RCC 7860 (cell line): ENCODE results near the gene LBHD1.
"Not testable (repeated sequence)": the region's sequence is repeated elsewhere in the genome, so short reads cannot be mapped to it uniquely, and the experiment has no call there.

Source experiments
- DNase-seq: peaks from one replicate; pipeline ENCODE4 v3.0.0-alpha.2; 2015; ENCODE audit warnings: low spot score
- FAIRE-seq: peaks from 2 replicates; lab custom pipeline; 2012; peaks lifted over from hg19 to GRCh38; lab: Jason Lieb, UNC

The LBHD1 gene

GRCh38 chr11:62694455-62695167 is 22.5 kb upstream of the LBHD1 start:
- FAIRE-seq (no peak), DNase-seq (peak; percentile 29)

- FAIRE-seq, DNase-seq: not testable (repeated sequence)
Observed at GRCh38 chr11:62693624-62694023, 21.6 kb upstream of the LBHD1 start.

DNA sequence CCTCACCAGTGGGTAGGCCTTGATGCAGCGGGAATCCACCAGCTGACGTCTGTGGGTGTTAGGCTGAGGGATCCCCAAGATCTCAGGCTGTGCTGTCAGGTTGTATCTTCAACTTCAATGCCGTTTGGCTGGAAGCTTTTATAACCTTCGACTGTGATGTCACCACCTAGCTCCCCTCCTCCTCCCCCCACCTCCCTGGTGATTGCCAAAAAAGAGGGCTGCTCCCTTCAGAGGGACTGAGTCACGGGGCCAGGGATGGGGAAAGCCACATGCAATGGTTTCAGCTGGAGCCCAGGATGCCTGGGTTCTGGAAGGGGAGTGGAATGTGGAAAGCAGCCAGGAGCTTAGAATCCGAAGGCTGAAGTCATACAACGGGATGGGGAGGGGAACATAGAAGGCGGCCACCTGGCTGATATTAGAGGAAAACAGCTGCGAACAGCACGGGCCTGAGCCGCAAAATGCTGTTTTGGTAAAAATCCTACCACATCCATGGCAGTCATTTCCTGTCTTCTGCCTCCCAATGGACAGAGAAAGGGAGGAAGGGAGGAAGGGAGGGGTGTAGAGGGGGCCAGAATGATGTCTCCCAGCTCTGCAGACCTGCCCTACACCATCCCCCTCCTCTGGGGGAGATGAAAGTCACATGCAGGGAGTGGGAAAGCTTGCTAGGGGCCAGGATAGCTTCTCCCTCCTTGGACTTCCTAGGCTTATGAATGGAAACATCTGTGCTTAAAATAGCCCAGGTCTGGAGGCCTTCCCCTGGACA is 17.5 kb upstream of the LBHD1 start, which contains the start of gene LRRN4CL:
LRRN4CL (minus strand) TSS at position 110 of the 763 bp plus-strand sequence. CDS start 1,022 bp downstream, outside the sequence.
- DNase-seq (no peak), FAIRE-seq (no peak)

GRCh38 chr11:62688491-62688890 is 16.4 kb upstream of the LBHD1 start:
- DNase-seq (no peak), FAIRE-seq (no peak)

- FAIRE-seq: no peak
- DNase-seq: no peak
Observed at GRCh38 chr11:62687508-62688396, 15.7 kb upstream of the LBHD1 start.

DNA sequence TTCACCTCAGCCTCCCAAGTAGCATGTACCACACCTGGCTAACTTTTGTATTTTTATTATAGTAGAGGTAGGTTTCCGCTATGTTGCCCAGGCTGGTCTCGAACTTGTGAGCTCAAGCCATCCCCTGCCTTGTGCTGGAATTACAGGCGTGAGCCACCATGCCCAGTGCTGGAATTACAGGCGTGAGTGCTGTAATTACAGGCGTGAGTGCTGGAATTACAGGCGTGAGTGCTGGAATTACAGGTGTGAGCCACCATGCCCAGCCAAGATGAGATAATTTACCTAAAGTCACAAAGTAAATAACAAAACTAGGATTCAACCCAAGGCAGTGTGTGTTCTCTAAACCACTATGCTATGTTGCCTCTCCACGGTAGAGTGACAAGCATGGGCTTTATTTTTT is 10.5 kb upstream of the LBHD1 start:
- no peak for FAIRE-seq

DNA sequence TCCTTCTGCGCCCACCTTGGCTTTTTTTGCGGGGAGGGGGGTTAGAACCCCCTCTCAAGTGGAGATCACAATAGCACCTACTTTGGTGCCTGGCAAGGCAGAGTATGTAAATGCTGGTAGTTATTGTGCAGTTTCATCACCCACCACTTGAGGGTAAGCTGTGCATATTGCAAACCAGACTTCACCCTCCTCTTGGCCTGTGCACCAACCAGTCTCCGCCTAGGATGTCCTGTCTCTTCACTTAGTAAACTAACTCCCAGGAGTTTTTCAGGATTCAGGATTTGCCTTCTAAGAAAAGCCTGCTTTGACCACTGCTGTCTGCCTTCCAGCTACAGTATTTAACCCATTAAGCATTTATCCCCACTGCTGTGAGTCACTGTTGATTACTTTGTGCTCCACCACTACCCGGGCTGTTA is 8.8 kb upstream of the LBHD1 start:
- DNase-seq: peak; percentile 41
- FAIRE-seq: no peak

More for the DNA sequence above, 10.5 kb upstream of the LBHD1 start:
- DNase-seq: no peak

DNA sequence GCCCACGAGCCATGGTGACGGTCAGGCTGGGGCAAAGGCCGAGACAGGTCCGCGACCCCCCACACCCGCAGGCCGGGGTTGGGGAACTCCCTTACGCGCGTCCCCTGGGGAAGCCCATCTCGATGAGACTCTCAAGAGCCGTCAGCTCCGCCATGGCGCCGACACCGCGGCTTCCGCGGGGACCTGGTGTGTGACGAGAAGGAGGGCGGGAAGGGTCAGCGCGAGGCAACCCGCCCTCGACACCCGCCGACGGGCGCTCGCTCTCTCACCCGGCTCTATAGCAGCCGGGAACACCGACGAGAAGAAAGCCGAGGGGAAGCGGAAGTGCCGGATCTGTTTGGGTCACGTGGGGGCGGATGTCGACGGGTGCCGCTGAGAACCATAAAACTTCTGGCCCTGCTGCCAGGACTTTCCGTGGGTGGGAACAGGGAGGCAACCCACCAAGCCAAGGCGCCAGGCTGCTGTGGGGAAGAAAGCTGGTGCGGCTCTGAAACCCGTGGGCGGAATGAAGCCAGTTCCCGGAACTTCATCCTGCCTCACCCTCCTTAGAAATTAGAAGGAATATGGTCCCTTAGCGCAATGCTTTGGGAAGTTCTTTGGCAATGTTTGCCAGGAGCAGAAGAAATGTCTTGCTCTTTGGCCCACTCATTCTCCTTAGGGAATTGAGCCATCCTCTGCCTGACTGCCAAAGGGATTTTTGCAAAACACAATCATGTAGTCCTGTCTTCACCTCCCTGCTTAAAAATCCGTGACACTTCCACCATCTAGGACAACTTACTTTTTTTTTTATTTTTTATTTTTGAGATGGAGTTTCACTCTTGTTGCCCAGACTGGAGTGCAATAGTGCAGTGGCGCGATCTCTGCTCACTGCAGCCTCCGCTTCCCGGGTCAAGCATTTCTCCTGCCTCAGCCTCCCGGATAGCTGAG is 7.0 kb upstream of the LBHD1 start, which contains the start of gene UBXN1:
UBXN1 (minus strand) TSS at position 304 of the 927 bp plus-strand sequence; CDS start at position 154, 150 bp downstream.
- DNase-seq: peak; percentile 67
- no peak for FAIRE-seq

- DNase-seq: no peak
- FAIRE-seq: no peak
Observed at GRCh38 chr11:62678433-62678769, 6.3 kb upstream of the LBHD1 start.

DNA sequence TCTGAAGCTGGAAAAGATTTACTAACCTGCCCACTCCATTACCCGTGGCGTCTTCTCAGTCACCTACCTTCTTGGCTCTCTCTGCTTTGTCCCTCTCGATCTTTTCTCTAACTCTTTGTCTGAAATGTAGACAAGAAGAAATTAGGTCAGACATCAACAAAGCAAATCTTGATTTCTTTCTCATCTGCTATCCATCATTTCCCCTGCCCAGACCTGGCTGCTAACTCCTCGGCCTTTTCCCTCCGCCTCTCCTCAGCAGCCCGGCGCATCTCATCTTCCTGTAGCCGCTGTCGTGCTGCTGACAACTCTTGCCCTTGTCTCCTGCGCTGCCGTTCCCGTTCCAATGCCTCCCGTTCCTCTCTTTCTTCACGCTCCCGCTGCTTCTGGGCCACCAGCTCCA is 5.6 kb upstream of the LBHD1 start:
- FAIRE-seq (no peak), DNase-seq (no peak)

- no peak for DNase-seq
- no peak for FAIRE-seq
Observed at GRCh38 chr11:62677156-62677555, 5.1 kb upstream of the LBHD1 start.

GRCh38 chr11:62676698-62677097 is 4.6 kb upstream of the LBHD1 start:
- no peak for FAIRE-seq
- no peak for DNase-seq

DNA sequence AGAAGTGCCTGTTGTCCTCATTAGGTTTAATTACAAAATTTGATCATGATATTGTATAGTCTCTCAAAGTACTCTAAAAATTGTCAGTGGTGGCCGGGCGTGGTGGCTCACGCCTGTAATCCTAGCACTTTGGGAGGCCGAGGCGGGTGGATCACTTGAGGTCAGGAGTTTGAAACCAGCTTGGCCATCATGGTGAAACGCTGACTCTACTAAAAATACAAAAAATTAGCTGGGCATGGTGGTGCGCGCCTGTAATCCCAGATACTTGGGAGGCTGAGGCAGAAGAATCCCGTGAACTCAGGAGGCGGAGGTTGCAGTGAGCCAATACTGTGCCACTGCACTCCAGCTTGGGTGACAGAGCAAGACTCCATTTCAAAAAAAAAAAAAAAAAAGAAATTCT is 3.3 kb upstream of the LBHD1 start:
- DNase-seq, FAIRE-seq: not testable (repeated sequence)

GRCh38 chr11:62673196-62673525 is 1.1 kb upstream of the LBHD1 start:
- DNase-seq (peak; percentile 5), FAIRE-seq (no peak)

- FAIRE-seq (no peak), DNase-seq (peak; percentile 7)
Observed at GRCh38 chr11:62671236-62671607, 845 bp downstream of the LBHD1 start.

GRCh38 chr11:62669420-62670161 is 2.5 kb downstream of the LBHD1 start:
- peak; percentile 7 for DNase-seq

DNA sequence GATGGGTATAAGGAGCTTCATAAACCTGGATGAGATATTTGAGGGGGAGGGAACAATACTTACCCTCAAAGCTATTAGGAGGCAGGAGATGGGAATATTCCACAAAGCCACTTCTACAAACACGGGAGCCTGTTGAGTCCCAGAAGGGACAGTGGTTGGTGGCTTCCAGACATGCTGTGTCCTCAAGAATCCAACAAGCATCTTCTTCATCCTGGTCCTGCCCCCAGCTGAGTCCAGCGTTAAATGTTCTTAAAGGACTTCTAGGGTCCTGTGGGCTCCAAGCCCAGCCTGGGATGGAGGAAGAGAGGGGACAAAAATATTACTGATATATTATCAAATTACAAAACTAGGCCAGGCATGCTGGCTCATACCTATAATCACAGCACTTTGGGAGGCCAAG is 4.6 kb downstream of the LBHD1 start:
- FAIRE-seq (no peak), DNase-seq (peak; percentile 7)

More at GRCh38 chr11:62669420-62670161, 2.5 kb downstream of the LBHD1 start:
- no peak for FAIRE-seq

- FAIRE-seq (no peak), DNase-seq (no peak)
Observed at GRCh38 chr11:62666259-62666926, 5.7 kb downstream of the LBHD1 start.
